Ectodermal cell (in vitro differentiated cells): Measurements from ENCODE around the gene TOP1.
"Not testable (repeated sequence)": the region's sequence is repeated elsewhere in the genome, so short reads cannot be mapped to it uniquely, and the experiment has no call there.

Experiments used
- H3K27ac ChIP-seq: 2 replicates; pipeline ENCODE4 v1.7.0; 2013; ENCODE audit warnings: mild to moderate bottlenecking, low read depth, low read length; ENCODE audit not compliant: insufficient read depth, poor library complexity, severe bottlenecking
- H3K27me3 ChIP-seq: 2 replicates; pipeline ENCODE4 v1.7.0; 2013; ENCODE audit warnings: mild to moderate bottlenecking, low read length; ENCODE audit not compliant: insufficient read depth, control insufficient read depth, poor library complexity, severe bottlenecking
- H3K36me3 ChIP-seq: one replicate; pipeline ENCODE4 v1.7.0; 2013; ENCODE audit warnings: low read length; ENCODE audit not compliant: control insufficient read depth, insufficient read depth
- H3K4me1 ChIP-seq: one replicate; pipeline ENCODE4 v1.7.0; 2013; ENCODE audit warnings: low read length; ENCODE audit not compliant: control insufficient read depth, insufficient read depth
- H3K4me3 ChIP-seq: 2 replicates; pipeline ENCODE4 v1.7.0; 2013; ENCODE audit warnings: low read depth, low read length, control low read depth; ENCODE audit not compliant: insufficient read depth
- H3K9me3 ChIP-seq: 2 replicates; pipeline ENCODE4 v1.7.0; 2013; ENCODE audit warnings: mild to moderate bottlenecking, low read length, moderate library complexity; ENCODE audit not compliant: control insufficient read depth
- WGBS, 2 experiments: methylation state at CpG; one replicate each; pipeline ENCODE4 v1.1.7; 2013; ENCODE audit warnings: missing lambda C conversion rate in 2 of 2; 5-methylcytosine and 5-hydroxymethylcytosine counted together

TOP1 gene

DNA sequence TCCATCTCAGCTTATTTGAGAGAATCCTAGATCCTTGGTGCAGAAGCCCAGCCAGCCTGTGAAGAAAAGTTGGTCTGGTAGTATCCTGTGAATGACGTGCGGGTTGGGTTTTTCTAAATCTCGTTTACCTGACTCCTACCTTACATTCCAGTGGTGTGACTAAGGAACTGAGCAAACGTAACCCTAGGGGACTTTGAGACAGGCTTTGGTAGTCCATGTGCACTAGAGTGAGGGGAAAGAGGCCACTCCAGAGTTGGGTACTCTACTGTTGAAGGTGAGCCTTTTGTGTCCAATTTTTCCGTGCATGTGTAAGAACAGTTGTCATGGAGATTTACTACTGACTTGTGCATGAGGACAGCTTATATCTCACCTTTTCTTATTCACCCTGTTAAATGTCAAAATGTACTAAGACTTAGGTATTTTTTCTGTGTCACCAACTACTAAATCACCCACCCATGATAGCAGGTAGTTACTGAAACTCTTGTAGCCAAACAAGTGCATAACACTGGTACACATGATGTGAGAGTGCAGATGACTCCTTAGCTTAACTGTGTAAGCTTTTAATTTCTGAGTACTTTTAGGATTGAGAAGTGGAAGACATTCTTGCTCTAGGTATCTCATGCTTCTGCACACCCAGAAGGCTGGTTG is 82.4 kb downstream of the TOP1 start:
- no peak overlapping the region for H3K4me3 ChIP-seq
- H3K27ac ChIP-seq: no peak overlapping the region
- H3K4me1 ChIP-seq: no peaks in the 10 kb centered on the region
- no peaks in the 10 kb centered on the region for H3K9me3 ChIP-seq
- H3K36me3 ChIP-seq: peaks cover 59% of the 10 kb centered on the region
- no peaks in the 10 kb centered on the region for H3K27me3 ChIP-seq
- whole genome bisulfite sequencing, 2 experiments: 92 to 100% methylated on average over 5 of the region's 5 CpGs

DNA sequence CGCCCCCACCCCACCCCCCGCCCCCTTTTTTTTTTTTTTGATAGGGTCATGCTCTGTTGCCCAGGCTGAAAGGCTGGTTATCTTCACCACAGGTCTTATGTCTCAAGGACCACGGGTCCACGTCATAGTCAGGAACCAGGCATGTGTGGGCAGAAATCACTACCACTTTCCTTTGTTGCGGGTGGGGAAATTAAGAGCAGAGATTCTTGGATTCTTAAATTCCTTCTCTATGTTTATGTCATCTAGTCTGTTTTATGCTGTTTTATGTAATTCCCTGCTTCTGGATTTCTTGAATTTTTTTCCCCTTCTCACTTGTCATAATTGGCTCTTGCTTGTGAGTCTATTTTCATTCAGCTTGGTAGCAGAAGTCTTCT is 82.9 kb downstream of the TOP1 start:
- H3K4me1 ChIP-seq: no peaks in the 10 kb centered on the region
- H3K27ac ChIP-seq: no peak overlapping the region
- 94 to 100% methylated on average over 5 of the region's 5 CpGs for WGBS, 2 experiments
- peaks cover 64% of the 10 kb centered on the region for H3K36me3 ChIP-seq
- H3K27me3 ChIP-seq: no peaks in the 10 kb centered on the region
- no peaks in the 10 kb centered on the region for H3K9me3 ChIP-seq
- H3K4me3 ChIP-seq: no peak overlapping the region

DNA sequence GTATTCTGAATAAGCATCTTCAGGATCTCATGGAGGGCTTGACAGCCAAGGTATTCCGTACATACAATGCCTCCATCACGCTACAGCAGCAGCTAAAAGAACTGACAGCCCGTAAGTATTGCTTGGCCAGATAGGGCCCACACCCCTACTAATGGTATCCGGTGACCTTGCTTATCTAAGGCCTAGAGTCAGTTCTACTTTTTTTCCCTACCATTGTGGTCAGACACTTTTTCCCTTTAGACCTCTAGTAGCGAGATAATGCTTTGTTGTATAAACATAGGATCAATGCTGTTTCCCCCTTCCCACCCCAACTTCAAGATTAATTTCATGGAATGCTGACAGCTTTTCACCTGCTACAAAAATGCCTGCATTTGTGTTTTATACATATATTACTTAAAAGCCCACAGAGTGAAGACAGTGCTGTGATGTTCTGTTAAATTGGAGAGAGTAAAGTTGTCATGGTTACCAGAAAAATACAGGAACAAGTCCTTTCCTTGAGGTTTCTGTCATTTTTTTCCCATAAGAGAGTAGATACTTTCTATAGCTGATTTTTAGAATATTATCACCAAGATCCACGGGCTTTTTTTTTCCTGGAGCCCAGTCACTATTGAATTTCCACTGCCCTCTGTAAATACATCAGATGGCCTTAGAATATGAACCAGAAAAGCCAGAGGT is 87.8 kb downstream of the TOP1 start:
- WGBS, 2 experiments: 89 to 95% methylated on average over 5 to 6 of the region's 6 CpGs
- no peaks in the 10 kb centered on the region for H3K9me3 ChIP-seq
- H3K27me3 ChIP-seq: no peaks in the 10 kb centered on the region
- H3K4me3 ChIP-seq: no peak overlapping the region
- H3K27ac ChIP-seq: no peak overlapping the region
- no peaks in the 10 kb centered on the region for H3K4me1 ChIP-seq
- peaks cover 74% of the 10 kb centered on the region for H3K36me3 ChIP-seq

DNA sequence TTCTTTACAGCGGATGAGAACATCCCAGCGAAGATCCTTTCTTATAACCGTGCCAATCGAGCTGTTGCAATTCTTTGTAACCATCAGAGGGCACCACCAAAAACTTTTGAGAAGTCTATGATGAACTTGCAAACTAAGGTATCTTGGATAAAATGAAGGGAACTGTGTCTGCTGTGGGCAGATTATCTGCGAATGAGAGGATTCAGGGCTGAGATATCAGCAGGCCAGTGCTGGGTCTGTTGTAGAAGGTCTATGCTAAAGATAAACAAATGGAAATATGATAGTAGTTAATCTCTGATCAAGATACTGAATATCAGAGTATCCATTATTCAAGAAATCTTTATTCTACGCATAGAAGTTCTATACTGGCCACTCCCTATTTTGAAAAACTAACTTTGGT is 89.5 kb downstream of the TOP1 start:
- not testable (repeated sequence) for H3K27me3 ChIP-seq, H3K4me3 ChIP-seq, H3K9me3 ChIP-seq, H3K27ac ChIP-seq, H3K4me1 ChIP-seq
- 95 to 98% methylated on average over 5 to 6 of the region's 6 CpGs for WGBS, 2 experiments
- H3K36me3 ChIP-seq: peaks cover 78% of the 10 kb centered on the region

DNA sequence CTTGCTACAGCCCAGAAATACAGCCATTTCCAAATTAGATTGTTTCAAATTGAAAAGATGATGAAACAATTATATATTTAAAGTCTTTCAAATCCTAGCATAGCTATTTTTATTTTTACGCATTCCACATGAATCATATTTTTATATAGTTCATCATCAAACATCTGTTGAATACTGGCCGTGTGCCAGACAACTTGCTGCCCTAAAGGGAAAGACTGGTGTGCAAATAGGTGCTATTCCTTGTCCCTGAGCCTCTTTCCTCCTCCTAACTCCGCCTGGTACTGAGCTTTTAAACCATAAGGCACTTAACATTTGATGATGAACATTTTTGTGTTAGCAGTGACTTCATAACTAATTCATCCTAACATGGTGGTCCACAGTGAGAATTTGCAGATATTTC is 90.0 kb downstream of the TOP1 start:
- Histone ChIP-seq H3K27me3 (no peaks in the 10 kb centered on the region), H3K4me3 (no peak overlapping the region), H3K4me1 (no peaks in the 10 kb centered on the region), H3K36me3 (peaks cover 76% of the 10 kb centered on the region), H3K27ac (no peak overlapping the region), H3K9me3 (no peaks in the 10 kb centered on the region)
- WGBS, 2 experiments: 91 to 95% methylated on average over 3 of the region's 3 CpGs

DNA sequence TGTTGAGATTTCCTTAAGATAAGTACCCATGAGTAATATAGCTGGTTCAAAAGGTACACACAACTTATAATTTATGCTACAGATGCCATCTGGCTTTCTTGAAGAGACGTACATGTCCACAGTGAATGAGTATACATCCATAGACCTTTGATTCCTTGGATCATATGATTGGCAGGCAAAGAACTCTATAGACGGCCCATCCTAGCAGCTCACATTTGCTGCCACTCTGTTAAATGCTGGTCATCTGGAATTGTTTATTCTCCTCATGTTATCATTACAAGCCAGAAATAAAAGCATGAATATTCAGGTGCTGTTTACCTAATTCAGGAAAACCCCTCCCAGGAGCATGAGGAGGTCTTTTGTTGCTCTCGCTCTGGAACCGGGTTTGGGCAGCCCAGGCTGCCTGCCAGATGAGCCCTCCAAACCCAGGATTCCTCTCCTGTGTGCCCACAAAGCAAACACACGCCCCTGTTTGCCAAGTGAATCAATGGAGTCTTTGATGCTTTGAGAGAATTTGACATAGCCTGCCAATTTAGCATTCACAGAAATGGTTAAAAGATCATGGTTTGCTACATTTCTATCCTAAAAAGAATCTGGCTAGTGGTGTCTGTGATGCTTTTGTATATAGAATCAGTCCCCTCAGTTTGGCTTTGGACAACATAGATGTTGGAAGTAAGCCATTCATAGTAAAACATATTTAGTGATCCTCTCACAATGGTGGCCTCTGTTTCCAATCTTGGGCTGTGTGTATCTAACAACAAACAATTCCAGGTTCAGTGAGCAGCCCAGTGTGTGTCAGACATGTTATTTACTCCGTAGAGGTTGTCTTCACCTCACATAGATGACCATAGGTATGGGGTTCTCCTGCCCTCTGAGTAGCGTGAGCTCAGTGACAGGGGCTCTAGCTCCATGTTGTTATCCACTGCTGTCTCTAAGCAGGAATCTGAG is 91.3 kb downstream of the TOP1 start:
- no peaks in the 10 kb centered on the region for H3K4me1 ChIP-seq
- peaks cover 66% of the 10 kb centered on the region for H3K36me3 ChIP-seq
- H3K27me3 ChIP-seq: no peaks in the 10 kb centered on the region
- WGBS, 2 experiments: 93 to 95% methylated on average over 7 of the region's 7 CpGs
- H3K27ac ChIP-seq: no peak overlapping the region
- H3K9me3 ChIP-seq: no peaks in the 10 kb centered on the region
- H3K4me3 ChIP-seq: no peak overlapping the region

DNA sequence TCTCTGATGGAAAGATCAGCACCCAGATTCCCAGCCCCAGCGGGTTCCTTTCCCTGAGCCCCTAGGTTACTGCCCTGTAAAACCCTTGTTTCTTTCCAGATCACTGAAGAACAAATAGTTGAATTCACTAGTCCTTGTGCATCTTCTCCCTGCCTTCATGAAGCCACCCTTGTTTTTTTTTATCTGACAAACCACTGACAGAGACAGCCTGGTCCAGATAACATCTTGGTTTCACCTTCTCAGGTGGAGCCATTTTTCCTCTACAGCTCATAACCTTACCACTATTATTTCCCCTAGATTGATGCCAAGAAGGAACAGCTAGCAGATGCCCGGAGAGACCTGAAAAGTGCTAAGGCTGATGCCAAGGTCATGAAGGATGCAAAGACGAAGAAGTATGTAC is 92.8 kb downstream of the TOP1 start:
- 95 to 96% methylated on average over 3 of the region's 3 CpGs for WGBS, 2 experiments
- Histone ChIP-seq H3K36me3 (peaks cover 51% of the 10 kb centered on the region), H3K4me3 (no peak overlapping the region), H3K9me3 (no peaks in the 10 kb centered on the region), H3K4me1 (no peaks in the 10 kb centered on the region), H3K27me3 (no peaks in the 10 kb centered on the region), H3K27ac (no peak overlapping the region)

DNA sequence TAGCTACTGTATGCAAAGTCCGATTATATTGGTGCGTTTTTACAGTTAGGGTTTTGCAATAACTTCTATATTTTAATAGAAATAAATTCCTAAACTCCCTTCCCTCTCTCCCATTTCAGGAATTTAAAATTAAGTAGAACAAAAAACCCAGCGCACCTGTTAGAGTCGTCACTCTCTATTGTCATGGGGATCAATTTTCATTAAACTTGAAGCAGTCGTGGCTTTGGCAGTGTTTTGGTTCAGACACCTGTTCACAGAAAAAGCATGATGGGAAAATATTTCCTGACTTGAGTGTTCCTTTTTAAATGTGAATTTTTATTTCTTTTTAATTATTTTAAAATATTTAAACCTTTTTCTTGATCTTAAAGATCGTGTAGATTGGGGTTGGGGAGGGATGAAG is 95.0 kb downstream of the TOP1 start:
- H3K36me3 ChIP-seq: peaks cover 32% of the 10 kb centered on the region
- H3K9me3 ChIP-seq: no peaks in the 10 kb centered on the region
- H3K27ac ChIP-seq: no peak overlapping the region
- no peak overlapping the region for H3K4me3 ChIP-seq
- 98% methylated on average over 3 to 5 of the region's 6 CpGs for WGBS, 2 experiments
- H3K27me3 ChIP-seq: no peaks in the 10 kb centered on the region
- H3K4me1 ChIP-seq: no peaks in the 10 kb centered on the region

DNA sequence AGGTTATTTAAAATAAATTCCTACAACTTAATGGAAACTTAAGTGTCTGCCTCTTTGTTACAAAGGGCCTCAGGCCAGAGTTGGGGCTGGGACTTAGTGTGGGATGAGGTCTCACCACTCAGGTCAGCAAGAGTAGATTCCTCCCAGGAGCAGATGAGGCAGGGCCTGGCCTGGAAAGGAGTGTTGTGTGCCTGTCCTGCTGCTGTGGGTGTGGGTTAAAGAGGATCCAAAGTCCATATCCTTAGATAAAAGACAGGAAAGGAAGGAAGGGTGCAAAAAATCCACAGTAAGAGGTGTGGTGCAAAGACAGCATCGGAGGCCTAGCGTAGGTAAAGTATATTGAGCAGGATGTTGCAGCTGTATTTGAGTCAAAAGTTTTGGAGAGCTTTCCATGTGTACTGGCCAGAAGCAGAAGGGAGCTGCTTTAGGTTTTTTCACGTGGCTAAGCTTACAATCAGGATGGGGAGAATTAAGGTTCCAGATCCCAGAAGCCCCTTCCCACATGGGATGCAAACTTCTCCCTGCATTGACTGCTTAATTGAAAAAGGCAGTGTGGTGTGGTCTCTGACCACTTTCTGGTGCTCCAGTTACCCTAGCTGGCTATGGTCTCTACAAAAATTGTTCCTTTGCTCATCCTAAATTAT is 96.0 kb downstream of the TOP1 start:
- Histone ChIP-seq H3K27ac (no peak overlapping the region), H3K27me3 (no peaks in the 10 kb centered on the region), H3K4me3 (no peak overlapping the region), H3K9me3 (no peaks in the 10 kb centered on the region), H3K4me1 (no peaks in the 10 kb centered on the region), H3K36me3 (peaks cover 30% of the 10 kb centered on the region)
- 94 to 95% methylated on average over 3 of the region's 3 CpGs for WGBS, 2 experiments
